Left hindlimb (tissue), 1 donor: ENCODE measurements around the gene RAB32.
A peak's percentile ranks its signal among the peaks of the same experiment; 100 is the strongest.

Source experiments
- DNase-seq: peaks from one replicate; pipeline ENCODE4 v3.0.0-alpha.2; 2018

Gene RAB32

GRCh38 chr6:146583966-146584365, 40.3 kb downstream of the RAB32 start:
- DNase-seq = no peak

GRCh38 chr6:146587459-146587858, 43.8 kb downstream of the RAB32 start:
- no peak for DNase-seq

- DNase-seq = no peak
These were observed 46.9 kb downstream of the RAB32 start for GRCh38 chr6:146590492-146590891.

- DNase-seq = no peak
These were observed 48.8 kb downstream of the RAB32 start for GRCh38 chr6:146592451-146592850.

- no peak for DNase-seq
These were observed 50.4 kb downstream of the RAB32 start for GRCh38 chr6:146593986-146594385.

GRCh38 chr6:146594495-146594894, 50.9 kb downstream of the RAB32 start:
- no peak for DNase-seq

- no peak for DNase-seq
These were observed 52.5 kb downstream of the RAB32 start for GRCh38 chr6:146595972-146596731.

GRCh38 chr6:146598772-146599405, 55.3 kb downstream of the RAB32 start, which contains the start of gene ADGB:
Gene ADGB, plus strand, starts transcription at chr6:146598972. Its CDS starts 69 bp downstream, at chr6:146599041.
- peak; percentile 73 for DNase-seq

GRCh38 chr6:146601352-146601751, 57.7 kb downstream of the RAB32 start:
- DNase-seq = no peak

GRCh38 chr6:146602526-146602925, 58.9 kb downstream of the RAB32 start:
- DNase-seq = no peak
